Calu3 (cell line): ENCODE data around the gene EBF4. TPM values are rescaled to one million over a fixed set of nuclear protein-coding genes. Genes with fewer than 3 reads are reported as not detected.

ENCODE experiments used
- BruUV-seq: library from RNA; stranded (reverse); fragments of 400-500 nt; replicated peaks from 2 replicates; lab custom pipeline; 2021; lab: Mats Ljungman, UMichigan
- CTCF ChIA-PET: fragments of 300-600 bp; sonication (Branson Sonifier 250); formaldehyde crosslinking; loops from one replicate; lab custom pipeline; 2022; ENCODE audit warnings: antibody characterized with exemption; lab: Charles Lee
- DNase-seq: peaks from one replicate; pipeline ENCODE4 v3.0.0; 2022
- H3K27ac Mint-ChIP-seq: one replicate; pipeline ENCODE4 v1.8.0; 2022; ENCODE audit warnings: mixed read lengths; ENCODE audit not compliant: unreplicated experiment
- H3K27me3 Mint-ChIP-seq: one replicate; pipeline ENCODE4 v1.8.0; 2022; ENCODE audit warnings: mixed read lengths; ENCODE audit not compliant: unreplicated experiment
- H3K36me3 Mint-ChIP-seq: one replicate; pipeline ENCODE4 v1.8.0; 2022; ENCODE audit warnings: mild to moderate bottlenecking, moderate library complexity, mixed read lengths; ENCODE audit not compliant: insufficient read depth, unreplicated experiment
- H3K4me1 Mint-ChIP-seq: one replicate; pipeline ENCODE4 v1.8.0; 2022; ENCODE audit warnings: mild to moderate bottlenecking, low read depth, mixed read lengths; ENCODE audit not compliant: unreplicated experiment
- H3K4me3 Mint-ChIP-seq: one replicate; pipeline ENCODE4 v1.8.0; 2022; ENCODE audit warnings: mild to moderate bottlenecking, low read depth, moderate library complexity, mixed read lengths; ENCODE audit not compliant: unreplicated experiment
- H3K9me3 Mint-ChIP-seq: one replicate; pipeline ENCODE4 v1.8.0; 2022; ENCODE audit warnings: low read depth, mixed read lengths; ENCODE audit not compliant: unreplicated experiment
- intact Hi-C: fragments of 100-400 bp; cut with micrococcal nuclease; formaldehyde crosslinking; loops from one replicate; pipeline ENCODE4 v1.10.0; 2022; ENCODE audit not compliant: unreplicated experiment
- total RNA-seq: library from RNA; stranded (reverse); gene quantifications from 2 replicates; pipeline ENCODE4 v1.2.3, GENCODE V29; 2022
- TF ChIP-seq, protein P1 (sequence below): fragments of 200-600 bp; IDR thresholded peaks from one replicate; pipeline ENCODE4 v1.8.0; 2022; ENCODE audit warnings: antibody characterized with exemption; ENCODE audit not compliant: unreplicated experiment

The EBF4 gene
- total RNA-seq, 1 experiment from 2014 or later: 4.3 TPM

DNA sequence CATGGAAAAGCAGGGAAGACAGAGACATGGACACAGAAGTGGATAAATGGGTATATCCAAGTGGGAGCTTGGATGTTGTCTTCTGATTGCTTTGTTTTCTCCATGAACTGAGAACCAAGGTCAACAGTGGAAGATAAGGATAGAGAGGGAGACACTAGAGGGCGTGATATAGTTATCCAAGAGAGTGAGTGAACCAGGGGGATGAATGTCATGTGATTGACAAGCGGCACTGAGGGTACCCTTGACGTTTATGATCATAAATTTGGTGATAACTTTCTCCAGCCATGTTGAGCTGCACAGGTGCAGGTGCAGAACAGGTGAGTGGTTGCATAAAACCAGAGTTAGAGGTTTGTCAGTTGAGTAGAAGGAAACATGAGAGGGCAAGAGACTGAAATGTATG is 20.7 kb downstream of the EBF4 start:
- CTCF ChIA-PET: no interaction called here
- no peaks in the 10 kb centered on the region for H3K36me3 Mint-ChIP-seq
- TF ChIP-seq, protein P1, sequence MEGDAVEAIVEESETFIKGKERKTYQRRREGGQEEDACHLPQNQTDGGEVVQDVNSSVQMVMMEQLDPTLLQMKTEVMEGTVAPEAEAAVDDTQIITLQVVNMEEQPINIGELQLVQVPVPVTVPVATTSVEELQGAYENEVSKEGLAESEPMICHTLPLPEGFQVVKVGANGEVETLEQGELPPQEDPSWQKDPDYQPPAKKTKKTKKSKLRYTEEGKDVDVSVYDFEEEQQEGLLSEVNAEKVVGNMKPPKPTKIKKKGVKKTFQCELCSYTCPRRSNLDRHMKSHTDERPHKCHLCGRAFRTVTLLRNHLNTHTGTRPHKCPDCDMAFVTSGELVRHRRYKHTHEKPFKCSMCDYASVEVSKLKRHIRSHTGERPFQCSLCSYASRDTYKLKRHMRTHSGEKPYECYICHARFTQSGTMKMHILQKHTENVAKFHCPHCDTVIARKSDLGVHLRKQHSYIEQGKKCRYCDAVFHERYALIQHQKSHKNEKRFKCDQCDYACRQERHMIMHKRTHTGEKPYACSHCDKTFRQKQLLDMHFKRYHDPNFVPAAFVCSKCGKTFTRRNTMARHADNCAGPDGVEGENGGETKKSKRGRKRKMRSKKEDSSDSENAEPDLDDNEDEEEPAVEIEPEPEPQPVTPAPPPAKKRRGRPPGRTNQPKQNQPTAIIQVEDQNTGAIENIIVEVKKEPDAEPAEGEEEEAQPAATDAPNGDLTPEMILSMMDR: no peak
- H3K9me3 Mint-ChIP-seq: no peaks in the 10 kb centered on the region
- H3K4me1 Mint-ChIP-seq: no peaks in the 10 kb centered on the region
- no peak for DNase-seq
- no TSS peak for BruUV-seq
- H3K27ac Mint-ChIP-seq: no peak overlapping the region
- H3K27me3 Mint-ChIP-seq: no peaks in the 10 kb centered on the region
- intact Hi-C loops: loop anchor here (1.0 kb wide), 1 partner anchor 30 kb away; no protein-coding TSS in a partner anchor
- no peak overlapping the region for H3K4me3 Mint-ChIP-seq

- no peak for DNase-seq
- H3K27me3 Mint-ChIP-seq: peaks cover 35% of the 10 kb centered on the region
- BruUV-seq: no TSS peak
- no peaks in the 10 kb centered on the region for H3K4me1 Mint-ChIP-seq
- TF ChIP-seq, protein P1: no peak
- H3K9me3 Mint-ChIP-seq: no peaks in the 10 kb centered on the region
- intact Hi-C loops: no loop called here
- no peaks in the 10 kb centered on the region for H3K36me3 Mint-ChIP-seq
- CTCF ChIA-PET: interaction anchor here (0.7 kb wide), 1 partner anchor 283 kb away, joined by 3 read pairs; no protein-coding TSS in a partner anchor
- no peak overlapping the region for H3K27ac Mint-ChIP-seq
- no peak overlapping the region for H3K4me3 Mint-ChIP-seq
Measured at GRCh38 chr20:2729251-2729713, 36.7 kb downstream of the EBF4 start.

DNA sequence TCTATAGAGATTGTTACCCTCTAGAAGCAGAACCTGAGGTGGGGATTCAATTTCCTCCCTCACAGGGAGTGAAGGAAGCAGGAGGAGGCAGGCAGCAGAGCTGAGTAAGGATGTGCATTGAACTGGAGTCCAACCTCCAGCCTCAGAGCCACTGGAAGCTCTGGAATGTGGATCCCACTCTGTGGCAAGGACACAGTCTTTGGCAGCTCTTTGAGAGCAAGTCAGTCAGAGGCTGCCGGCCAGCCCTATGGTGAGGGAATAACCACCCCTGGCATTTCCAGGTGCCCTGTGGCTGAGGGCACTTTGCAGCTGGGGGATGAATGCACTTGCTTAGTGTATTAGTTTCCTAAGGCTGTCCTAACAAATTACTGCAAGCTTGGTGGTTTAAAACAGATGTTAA is 37.2 kb downstream of the EBF4 start:
- H3K27me3 Mint-ChIP-seq: peaks cover 40% of the 10 kb centered on the region
- TF ChIP-seq, protein P1: no peak

GRCh38 chr20:2734899-2735298 is 42.3 kb downstream of the EBF4 start:
- Mint-ChIP-seq H3K27me3 (peaks cover 52% of the 10 kb centered on the region), H3K4me1 (no peaks in the 10 kb centered on the region), H3K36me3 (no peaks in the 10 kb centered on the region), H3K27ac (no peak overlapping the region), H3K9me3 (no peaks in the 10 kb centered on the region), H3K4me3 (no peak overlapping the region)
- DNase-seq: no peak
- intact Hi-C loops: no loop called here
- TF ChIP-seq, protein P1: no peak
- BruUV-seq: no TSS peak
- CTCF ChIA-PET: interaction anchor here (0.6 kb wide), 2 partner anchors 9 to 508 kb away, joined by 3 to 5 read pairs; no protein-coding TSS in a partner anchor

More for the DNA sequence above, 37.2 kb downstream of the EBF4 start:
- intact Hi-C loops: no loop called here
- no TSS peak for BruUV-seq
- H3K9me3 Mint-ChIP-seq: no peaks in the 10 kb centered on the region
- no peaks in the 10 kb centered on the region for H3K36me3 Mint-ChIP-seq
- CTCF ChIA-PET: no interaction called here
- no peak overlapping the region for H3K4me3 Mint-ChIP-seq
- no peak overlapping the region for H3K27ac Mint-ChIP-seq
- no peaks in the 10 kb centered on the region for H3K4me1 Mint-ChIP-seq
- no peak for DNase-seq
